Head of caudate nucleus (tissue), 42 donors: Measurements from ENCODE around the gene TIMP3.
"Not testable (repeated sequence)": the region's sequence is repeated elsewhere in the genome, so short reads cannot be mapped to it uniquely, and the experiment has no call there.

Experiments
- DNase-seq, 42 donors: peaks; one replicate each; pipeline versions ENCODE4 v3.0.0 to v3.0.0-alpha.2; 2020 to 2021; ENCODE audit warnings: mixed read lengths in 7 of 42
- intact Hi-C: fragments of 100-400 bp; cut with DNase I; formaldehyde crosslinking; loops from one replicate; pipeline ENCODE4 v1.15.0; 2022

TIMP3 gene

GRCh38 chr22:32864596-32864995 lies 63.1 kb downstream of the TIMP3 start:
- DNase-seq: no peak

GRCh38 chr22:32866953-32867352 lies 65.4 kb downstream of the TIMP3 start:
- intact Hi-C loops: no loop called here
- DNase-seq: no peak

More at GRCh38 chr22:32864596-32864995, 63.1 kb downstream of the TIMP3 start:
- intact Hi-C loops: no loop called here

- intact Hi-C loops: no loop called here
These were observed 67.4 kb downstream of the TIMP3 start for GRCh38 chr22:32868946-32869345.

GRCh38 chr22:32870474-32870873 lies 69.0 kb downstream of the TIMP3 start:
- intact Hi-C loops: no loop called here
- no peak for DNase-seq

More at GRCh38 chr22:32868946-32869345, 67.4 kb downstream of the TIMP3 start:
- no peak for DNase-seq

- intact Hi-C loops, DNase-seq: not testable (repeated sequence)
These were observed 72.1 kb downstream of the TIMP3 start for GRCh38 chr22:32873604-32874003.

GRCh38 chr22:32874385-32874784 lies 72.9 kb downstream of the TIMP3 start:
- DNase-seq: no peak
- intact Hi-C loops: no loop called here

- DNase-seq: no peak
- intact Hi-C loops: no loop called here
These were observed 73.5 kb downstream of the TIMP3 start for GRCh38 chr22:32874976-32875375.

GRCh38 chr22:32876516-32876915 lies 75.0 kb downstream of the TIMP3 start:
- no peak for DNase-seq
- intact Hi-C loops: no loop called here

- no peak for DNase-seq
- intact Hi-C loops: no loop called here
These were observed 75.7 kb downstream of the TIMP3 start for GRCh38 chr22:32877196-32877595.

- intact Hi-C loops: no loop called here
These were observed 78.0 kb downstream of the TIMP3 start for GRCh38 chr22:32879550-32879949.

GRCh38 chr22:32880061-32880460 lies 78.6 kb downstream of the TIMP3 start:
- DNase-seq: no peak
- intact Hi-C loops: no loop called here

More at GRCh38 chr22:32879550-32879949, 78.0 kb downstream of the TIMP3 start:
- DNase-seq: no peak

- no peak for DNase-seq
- intact Hi-C loops: no loop called here
These were observed 79.0 kb downstream of the TIMP3 start for GRCh38 chr22:32880505-32880892.

- peak in 40 of 42 donors; percentile 10 to 78 (median 44) for DNase-seq
- intact Hi-C loops: no loop called here
These were observed 79.5 kb downstream of the TIMP3 start for GRCh38 chr22:32880893-32881596.

GRCh38 chr22:32882360-32882755 lies 80.9 kb downstream of the TIMP3 start:
- no peak for DNase-seq
- intact Hi-C loops: no loop called here

GRCh38 chr22:32882774-32883530 lies 81.4 kb downstream of the TIMP3 start:
- no peak for DNase-seq
- intact Hi-C loops: no loop called here

GRCh38 chr22:32887324-32887980 lies 85.9 kb downstream of the TIMP3 start:
- intact Hi-C loops: no loop called here
- no peak for DNase-seq

- no peak for DNase-seq
- intact Hi-C loops: no loop called here
These were observed 87.5 kb downstream of the TIMP3 start for GRCh38 chr22:32888976-32889375.

- DNase-seq: no peak
- intact Hi-C loops: no loop called here
These were observed 95.4 kb downstream of the TIMP3 start for GRCh38 chr22:32896891-32897290.

- intact Hi-C loops: no loop called here
- no peak for DNase-seq
These were observed 95.9 kb downstream of the TIMP3 start for GRCh38 chr22:32897400-32897799.
